ENCODE results near the gene PSMD12.
"Not testable (repeated sequence)": the region's sequence is repeated elsewhere in the genome, so short reads cannot be mapped to it uniquely, and the experiment has no call there.

Gene PSMD12

DNA sequence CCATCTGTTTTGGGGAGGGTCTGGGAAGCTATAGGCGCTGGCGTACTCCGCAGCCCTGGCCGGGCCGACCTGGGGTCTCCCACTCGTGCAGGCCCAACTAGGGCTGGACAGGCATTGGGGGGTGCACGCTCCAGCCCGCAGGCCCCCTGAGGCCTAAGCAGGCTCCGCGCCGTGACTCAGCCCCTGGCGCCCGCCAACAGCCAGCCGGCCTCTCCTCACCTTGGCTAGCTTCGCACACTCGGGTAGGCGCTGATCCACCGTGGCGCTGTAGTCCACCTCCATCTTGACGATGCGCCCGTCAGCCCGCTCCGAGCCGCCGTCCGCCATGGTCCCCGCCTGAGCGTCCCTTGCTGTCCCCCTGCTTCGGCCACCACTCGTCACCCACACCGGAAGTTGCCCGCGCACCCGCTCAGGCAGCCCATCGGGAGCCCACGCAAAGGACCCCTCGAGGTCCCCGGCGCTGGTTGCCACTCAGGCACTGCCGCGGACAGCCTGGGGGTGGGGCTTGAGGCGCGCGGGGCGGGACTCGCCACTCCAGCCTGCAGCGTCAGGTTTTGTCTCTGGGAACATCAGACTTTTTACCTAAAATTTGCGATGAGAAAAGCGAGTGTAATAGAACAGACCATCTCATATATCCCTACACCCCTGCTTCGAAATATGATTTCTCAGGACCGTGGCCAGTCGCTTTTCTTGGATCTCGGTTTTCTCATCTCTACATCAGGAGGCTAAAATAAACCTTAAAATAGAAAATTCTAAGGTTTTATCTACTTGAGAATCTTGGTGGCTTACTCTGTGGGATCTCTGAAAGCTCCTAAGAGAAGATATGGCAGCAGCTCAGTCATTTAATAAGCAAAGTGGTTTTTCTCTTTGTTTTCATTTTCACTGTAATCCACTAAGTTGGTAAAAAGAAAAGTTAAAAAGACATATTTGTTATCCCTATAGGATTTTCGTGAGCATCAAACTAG lies at the start of gene PSMD12:
Gene PSMD12, minus strand, starts transcription at position 385 of the 965 bp plus-strand sequence. Its CDS starts 58 bp downstream, at position 327.
- peak; percentile 95 for DNase-seq

DNA sequence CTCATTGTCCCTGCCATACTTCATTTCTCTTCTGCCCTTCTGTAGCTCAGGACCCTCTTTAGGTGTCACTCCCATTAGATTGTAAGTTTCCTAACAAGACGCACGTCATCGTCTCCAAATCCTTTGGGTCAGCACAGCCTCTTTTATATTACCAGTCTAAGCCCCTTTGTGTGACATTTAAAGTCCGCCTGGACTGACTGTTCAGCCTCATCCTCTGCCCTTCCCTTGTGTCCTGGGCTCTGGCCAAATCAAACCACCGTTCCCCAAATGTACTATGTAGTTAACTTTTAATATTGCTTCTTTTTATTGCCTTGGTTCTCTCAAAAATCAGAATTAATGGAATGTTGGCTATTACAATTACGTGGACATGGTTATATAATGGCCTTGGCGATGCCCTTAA lies 48.9 kb upstream of the PSMD12 start:
- DNase-seq: no peak

GRCh38 chr17:67414559-67414958 lies 48.2 kb upstream of the PSMD12 start:
- no peak for DNase-seq

GRCh38 chr17:67414130-67414529 lies 47.8 kb upstream of the PSMD12 start:
- DNase-seq: no peak

GRCh38 chr17:67413388-67413787 lies 47.0 kb upstream of the PSMD12 start:
- no peak for DNase-seq

- no peak for DNase-seq
Observed at GRCh38 chr17:67412941-67413340, 46.6 kb upstream of the PSMD12 start.

DNA sequence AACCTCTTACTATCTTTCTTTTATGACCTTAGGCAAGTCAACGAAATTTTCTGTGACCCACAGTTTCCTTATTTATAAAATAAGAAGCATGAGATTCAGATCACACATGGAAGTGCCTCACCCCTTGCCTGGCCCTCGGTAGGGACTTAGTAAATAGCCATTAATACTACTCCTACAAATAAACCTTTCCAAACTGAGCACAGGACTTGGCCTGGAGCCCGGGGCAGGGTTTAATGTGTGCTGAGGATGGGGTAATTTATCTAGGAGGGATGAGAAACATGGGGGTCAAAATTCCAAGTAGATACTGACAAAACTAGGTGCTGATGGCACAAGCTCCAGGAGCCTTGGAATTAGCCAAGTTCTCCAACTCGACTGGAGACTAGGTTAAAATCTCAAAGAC lies 45.7 kb upstream of the PSMD12 start:
- DNase-seq: no peak

DNA sequence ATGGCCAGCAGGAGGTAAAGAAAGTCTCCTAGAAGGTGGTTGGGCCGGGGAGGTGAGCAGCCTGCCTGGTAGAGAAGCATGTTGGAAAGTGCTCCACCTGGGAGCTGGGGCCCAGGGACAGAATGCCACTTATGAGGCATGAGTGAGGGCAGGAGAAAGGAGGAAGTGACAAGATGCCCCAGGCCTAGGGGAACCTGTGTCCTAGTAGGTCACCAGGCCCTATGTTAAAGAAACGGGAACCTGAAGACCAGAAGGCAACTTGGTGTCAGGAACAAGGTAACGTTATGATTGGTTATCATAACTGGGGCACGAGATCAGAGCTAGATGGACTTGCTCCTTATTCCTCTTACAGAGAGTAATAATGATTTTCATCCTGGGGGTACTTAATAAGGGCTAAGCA lies 45.0 kb upstream of the PSMD12 start:
- peak; percentile 7 for DNase-seq

DNA sequence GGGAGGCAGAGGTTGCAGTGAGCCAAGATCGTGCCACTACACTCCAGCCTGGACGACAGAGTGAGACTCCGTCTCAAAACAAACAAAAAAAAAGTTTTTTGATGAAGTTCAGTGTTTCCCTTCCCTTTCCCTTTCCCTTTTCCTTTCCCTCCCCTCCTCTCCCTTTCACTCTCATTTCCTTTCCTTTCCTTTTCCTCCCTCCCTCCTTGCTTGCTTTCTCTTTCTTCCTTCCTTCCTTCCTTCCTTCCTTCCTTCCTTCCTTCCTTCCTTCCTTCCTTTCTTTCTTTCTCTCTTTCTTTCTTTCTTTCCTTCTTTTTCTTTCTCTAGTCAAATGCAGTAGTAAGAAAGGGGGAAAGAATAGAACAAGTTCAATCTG lies 42.1 kb upstream of the PSMD12 start:
- not testable (repeated sequence) for DNase-seq

GRCh38 chr17:67403483-67403882 lies 37.1 kb upstream of the PSMD12 start:
- no peak for DNase-seq

- no peak for DNase-seq
Observed at GRCh38 chr17:67403065-67403464, 36.7 kb upstream of the PSMD12 start.

GRCh38 chr17:67401598-67402504 lies 35.5 kb upstream of the PSMD12 start:
- peak; percentile 21 for DNase-seq

DNA sequence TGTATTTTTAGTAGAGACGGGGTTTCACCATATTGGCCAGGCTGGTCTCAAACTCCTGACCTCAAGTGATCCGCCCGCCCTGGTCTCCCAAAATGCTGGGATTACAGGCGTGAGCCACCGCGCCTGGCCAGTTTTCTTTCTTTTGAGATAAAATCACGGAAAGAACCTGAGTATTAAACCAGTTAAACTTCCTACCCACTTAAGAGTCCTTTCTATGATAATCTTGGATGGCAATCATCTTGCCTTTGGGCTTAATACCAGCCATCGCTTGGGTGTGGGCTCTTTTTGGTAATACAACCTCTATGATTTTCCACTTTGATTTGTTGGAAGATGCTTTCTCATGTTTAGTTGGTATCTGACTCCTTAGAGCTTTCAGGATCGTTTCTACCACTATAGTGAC lies 34.7 kb upstream of the PSMD12 start:
- DNase-seq: no peak

- peak; percentile 37 for DNase-seq
Observed at GRCh38 chr17:67400193-67400592, 33.8 kb upstream of the PSMD12 start.

- DNase-seq: no peak
Observed at GRCh38 chr17:67399676-67400075, 33.3 kb upstream of the PSMD12 start.

- DNase-seq: no peak
Observed at GRCh38 chr17:67393809-67394397, 27.5 kb upstream of the PSMD12 start.

GRCh38 chr17:67392111-67392510 lies 25.7 kb upstream of the PSMD12 start:
- no peak for DNase-seq

DNA sequence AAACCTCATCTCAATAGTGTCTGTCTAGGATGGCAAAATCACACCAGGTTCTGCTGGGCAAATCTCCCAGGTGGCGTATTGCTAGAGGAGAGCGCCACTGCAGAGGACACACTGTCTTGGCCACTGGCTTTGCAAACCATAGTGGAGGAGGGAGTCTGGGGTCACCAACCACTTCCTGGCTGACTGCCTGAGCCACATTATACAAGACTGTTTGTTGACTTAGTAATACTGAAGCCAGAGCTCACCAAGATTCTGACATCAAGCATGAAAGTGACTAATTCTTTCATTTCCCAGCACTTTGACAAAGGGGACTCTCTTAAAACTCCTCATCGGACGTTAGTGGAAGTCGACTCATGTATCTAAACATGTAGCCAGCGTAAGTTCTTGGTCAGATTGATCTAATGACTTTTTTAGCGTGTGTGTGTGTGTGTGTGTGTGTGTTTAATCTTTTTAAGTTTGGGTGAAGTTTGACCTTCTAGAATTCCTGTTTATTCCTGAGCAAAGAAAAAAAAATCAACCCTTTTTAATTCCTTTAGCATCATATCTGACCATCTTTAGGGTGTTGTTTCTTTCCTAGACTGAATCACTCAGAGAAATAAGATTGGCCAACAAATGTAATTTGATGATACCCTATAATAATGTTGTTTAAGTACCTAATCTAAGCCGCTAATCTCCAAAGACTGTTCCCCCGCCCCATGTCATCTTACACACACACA lies 24.4 kb upstream of the PSMD12 start:
- DNase-seq: peak; percentile 25

GRCh38 chr17:67390006-67390645 lies 23.7 kb upstream of the PSMD12 start:
- DNase-seq: no peak

DNA sequence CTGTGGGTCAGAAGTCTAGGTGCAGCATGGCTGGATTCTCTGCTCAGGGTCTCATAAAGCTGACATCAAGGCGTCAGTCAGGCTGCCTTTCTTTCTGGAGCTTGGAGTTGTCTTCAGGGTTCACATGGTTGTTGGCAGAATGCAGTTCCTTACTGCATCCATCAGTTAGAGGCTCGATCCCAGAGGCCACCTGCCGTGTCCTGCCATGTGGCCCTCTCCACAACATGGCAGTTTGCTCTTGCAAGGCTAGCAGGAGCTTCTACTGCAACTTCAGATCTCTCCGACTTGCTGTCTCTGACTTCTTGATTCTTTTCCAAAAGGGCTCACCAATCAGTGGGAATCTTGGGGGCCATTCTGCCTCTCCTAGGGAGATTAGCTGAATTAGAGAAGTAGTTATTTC lies 22.6 kb upstream of the PSMD12 start:
- no peak for DNase-seq

GRCh38 chr17:67388536-67388935 lies 22.2 kb upstream of the PSMD12 start:
- DNase-seq: not testable (repeated sequence)

DNA sequence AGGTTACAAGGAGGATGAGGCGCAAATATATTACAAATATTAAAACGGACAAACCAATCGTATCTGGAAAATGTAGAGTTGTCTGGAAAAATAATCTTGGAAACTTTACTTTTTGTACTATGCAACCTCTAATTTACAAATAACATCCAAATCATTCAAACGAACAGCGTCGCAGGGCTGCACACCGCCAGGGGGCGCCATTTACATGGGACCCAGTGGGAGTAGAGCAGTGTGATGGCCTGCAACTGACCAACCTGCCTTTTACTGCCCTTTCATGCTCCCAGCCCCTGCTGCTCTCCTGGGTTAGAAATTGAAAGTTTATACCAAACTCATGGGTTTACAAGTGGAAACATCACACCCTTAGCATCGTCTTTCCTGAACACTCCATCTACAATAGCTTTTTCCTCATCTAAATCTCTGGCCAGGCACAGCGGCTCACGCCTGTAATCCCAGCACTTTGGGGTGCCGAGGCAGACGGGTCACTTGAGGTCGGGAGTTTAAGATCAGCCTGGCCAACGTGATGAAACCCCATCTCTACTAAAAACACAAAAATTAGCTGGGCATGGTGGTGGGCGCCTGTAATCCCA lies 20.7 kb upstream of the PSMD12 start:
- DNase-seq: peak; percentile 74
